Stimulated activated naive CD8-positive, alpha-beta T cell treated with anti-CD3 and anti-CD28 coated beads, Interleukin-15, amount 100 ng/mL, for 72 hours (primary cell): ENCODE measurements around the gene SPNS1.
"Not testable (repeated sequence)": the region's sequence is repeated elsewhere in the genome, so short reads cannot be mapped to it uniquely, and the experiment has no call there.

Experiments
- ATAC-seq: fragments of 150-1000 bp; cut with Tn5 transposase; 2 replicates; pipeline ENCODE4 v1.10.0; 2021; ENCODE audit warnings: mild to moderate bottlenecking, moderate library complexity
- DNase-seq, 2 donors: peaks; one replicate each; pipeline ENCODE4 v3.0.0; 2021 to 2022
- H3K27ac Mint-ChIP-seq, 2 donors: one replicate each; pipeline ENCODE4 v1.8.0; 2022; ENCODE audit warnings: mild to moderate bottlenecking in 2 of 2, mixed read lengths in 2 of 2, moderate library complexity in 2 of 2
- H3K27me3 Mint-ChIP-seq: one replicate; pipeline ENCODE4 v1.8.0; 2022; ENCODE audit warnings: mixed read lengths
- H3K4me1 Mint-ChIP-seq: one replicate; pipeline ENCODE4 v1.8.0; 2022; ENCODE audit warnings: mild to moderate bottlenecking, mixed read lengths
- H3K4me3 Mint-ChIP-seq, 2 donors: one replicate each; pipeline ENCODE4 v1.8.0; 2022; ENCODE audit warnings: mild to moderate bottlenecking in 2 of 2, mixed read lengths in 2 of 2, moderate library complexity in 1 of 2
- H3K9me3 Mint-ChIP-seq, 2 donors: one replicate each; pipeline ENCODE4 v1.8.0; 2022; ENCODE audit warnings: mixed read lengths in 2 of 2

SPNS1 gene

GRCh38 chr16:28992496-28992895 lies 17.9 kb downstream of the SPNS1 start:
- Mint-ChIP-seq H3K4me3 (no peak overlapping the region), H3K27me3 (no peaks in the 10 kb centered on the region), H3K4me1 (peaks cover 45% of the 10 kb centered on the region), H3K27ac (no peak overlapping the region), H3K9me3 (peaks cover 2 to 4% of the 10 kb centered on the region in 2 donors)
- DNase-seq (no peak), ATAC-seq (no peak)

GRCh38 chr16:28998837-28999236 lies 24.3 kb downstream of the SPNS1 start:
- H3K27ac Mint-ChIP-seq = peak overlapping the region in 1 of 2 donors; percentile 30
- no peak overlapping the region for H3K4me3 Mint-ChIP-seq
- no peaks in the 10 kb centered on the region for H3K9me3 Mint-ChIP-seq
- peaks cover 14% of the 10 kb centered on the region for H3K4me1 Mint-ChIP-seq
- ATAC-seq (no peak), DNase-seq (no peak)
- H3K27me3 Mint-ChIP-seq = no peaks in the 10 kb centered on the region

- H3K27ac Mint-ChIP-seq = no peak overlapping the region
- ATAC-seq = no peak
Observed at GRCh38 chr16:28999577-28999976, 25.0 kb downstream of the SPNS1 start.

GRCh38 chr16:29000019-29000418 lies 25.4 kb downstream of the SPNS1 start:
- DNase-seq = no peak
- Mint-ChIP-seq H3K4me3 (no peak overlapping the region), H3K27ac (no peak overlapping the region), H3K27me3 (no peaks in the 10 kb centered on the region), H3K9me3 (no peaks in the 10 kb centered on the region), H3K4me1 (peaks cover 20% of the 10 kb centered on the region)
- ATAC-seq = no peak

More at GRCh38 chr16:28999577-28999976, 25.0 kb downstream of the SPNS1 start:
- Mint-ChIP-seq H3K27me3 (no peaks in the 10 kb centered on the region), H3K4me1 (peaks cover 16% of the 10 kb centered on the region), H3K4me3 (no peak overlapping the region), H3K9me3 (no peaks in the 10 kb centered on the region)
- no peak for DNase-seq

- not testable (repeated sequence) for H3K27ac Mint-ChIP-seq, H3K9me3 Mint-ChIP-seq, DNase-seq, ATAC-seq, H3K4me3 Mint-ChIP-seq, H3K27me3 Mint-ChIP-seq
- peaks cover 35% of the 10 kb centered on the region for H3K4me1 Mint-ChIP-seq
Observed at GRCh38 chr16:29004496-29005139, 30.0 kb downstream of the SPNS1 start.

- no peaks in the 10 kb centered on the region for H3K9me3 Mint-ChIP-seq
- H3K4me1 Mint-ChIP-seq = peaks cover 61% of the 10 kb centered on the region
- H3K27me3 Mint-ChIP-seq = no peaks in the 10 kb centered on the region
- DNase-seq (peak; percentile 69 to 84), ATAC-seq (peak; percentile 96)
- H3K4me3 Mint-ChIP-seq = peak overlapping the region; percentile 76 to 80
- peak overlapping the region; percentile 96 to 98 for H3K27ac Mint-ChIP-seq
Observed at GRCh38 chr16:29007730-29008593, 33.4 kb downstream of the SPNS1 start.

GRCh38 chr16:29009050-29009837 lies 34.7 kb downstream of the SPNS1 start:
- DNase-seq = no peak
- peaks cover 74% of the 10 kb centered on the region for H3K4me1 Mint-ChIP-seq
- peak; percentile 23 for ATAC-seq
- no peaks in the 10 kb centered on the region for H3K27me3 Mint-ChIP-seq
- no peaks in the 10 kb centered on the region for H3K9me3 Mint-ChIP-seq
- H3K4me3 Mint-ChIP-seq = peak overlapping the region; percentile 76 to 80
- peak overlapping the region; percentile 96 to 98 for H3K27ac Mint-ChIP-seq

- Mint-ChIP-seq H3K4me1 (peaks cover 71% of the 10 kb centered on the region), H3K4me3 (peak overlapping the region; percentile 76 to 80)
- DNase-seq = no peak
Observed at GRCh38 chr16:29009838-29010166, 35.2 kb downstream of the SPNS1 start.

GRCh38 chr16:29011112-29011511 lies 36.5 kb downstream of the SPNS1 start:
- H3K4me1 Mint-ChIP-seq = peaks cover 69% of the 10 kb centered on the region
- H3K4me3 Mint-ChIP-seq = no peak overlapping the region
- no peak for DNase-seq

More at GRCh38 chr16:29009838-29010166, 35.2 kb downstream of the SPNS1 start:
- Mint-ChIP-seq H3K9me3 (no peaks in the 10 kb centered on the region), H3K27me3 (no peaks in the 10 kb centered on the region), H3K27ac (peak overlapping the region; percentile 96 to 98)
- ATAC-seq = no peak

GRCh38 chr16:29011851-29012250 lies 37.3 kb downstream of the SPNS1 start:
- DNase-seq = no peak
- no peak overlapping the region for H3K4me3 Mint-ChIP-seq
- peaks cover 73% of the 10 kb centered on the region for H3K4me1 Mint-ChIP-seq
- H3K27me3 Mint-ChIP-seq = no peaks in the 10 kb centered on the region
- ATAC-seq = no peak
- peak overlapping the region in 1 of 2 donors; percentile 90 for H3K27ac Mint-ChIP-seq
- no peaks in the 10 kb centered on the region for H3K9me3 Mint-ChIP-seq

More at GRCh38 chr16:29011112-29011511, 36.5 kb downstream of the SPNS1 start:
- no peak for ATAC-seq
- Mint-ChIP-seq H3K9me3 (no peaks in the 10 kb centered on the region), H3K27ac (no peak overlapping the region), H3K27me3 (no peaks in the 10 kb centered on the region)

- Mint-ChIP-seq H3K27ac (peak overlapping the region; percentile 90 to 94), H3K9me3 (no peaks in the 10 kb centered on the region), H3K27me3 (no peaks in the 10 kb centered on the region), H3K4me1 (peaks cover 70% of the 10 kb centered on the region), H3K4me3 (peak overlapping the region; percentile 50 to 60)
- no peak for DNase-seq
- peak; percentile 74 for ATAC-seq
Observed at GRCh38 chr16:29012913-29013553, 38.5 kb downstream of the SPNS1 start.

GRCh38 chr16:29014561-29015069 lies 40.0 kb downstream of the SPNS1 start:
- H3K4me1 Mint-ChIP-seq = peaks cover 60% of the 10 kb centered on the region
- DNase-seq (no peak), ATAC-seq (no peak)
- H3K27me3 Mint-ChIP-seq = no peaks in the 10 kb centered on the region
- H3K9me3 Mint-ChIP-seq = no peaks in the 10 kb centered on the region
- no peak overlapping the region for H3K4me3 Mint-ChIP-seq
- peak overlapping the region in 1 of 2 donors; percentile 41 for H3K27ac Mint-ChIP-seq

GRCh38 chr16:29022196-29022595 lies 47.6 kb downstream of the SPNS1 start:
- H3K9me3 Mint-ChIP-seq = no peaks in the 10 kb centered on the region
- ATAC-seq (no peak), DNase-seq (no peak)
- H3K27me3 Mint-ChIP-seq = no peaks in the 10 kb centered on the region
- peak overlapping the region in 1 of 2 donors; percentile 9 for H3K4me3 Mint-ChIP-seq
- peaks cover 86% of the 10 kb centered on the region for H3K4me1 Mint-ChIP-seq
- H3K27ac Mint-ChIP-seq = no peak overlapping the region

GRCh38 chr16:29023279-29024277 lies 49.0 kb downstream of the SPNS1 start:
- Mint-ChIP-seq H3K27me3 (no peaks in the 10 kb centered on the region), H3K4me1 (peaks cover 88% of the 10 kb centered on the region), H3K27ac (peak overlapping the region; percentile 93 to 97), H3K9me3 (no peaks in the 10 kb centered on the region), H3K4me3 (peak overlapping the region; percentile 57 to 63)
- no peak for ATAC-seq
- peak in 1 of 2 donors; percentile 32 for DNase-seq
